ENCODE data around the gene CASP14. TPM values are rescaled to one million over a fixed set of nuclear protein-coding genes. Genes with fewer than 3 reads are reported as not detected.

CASP14 gene, protein sequence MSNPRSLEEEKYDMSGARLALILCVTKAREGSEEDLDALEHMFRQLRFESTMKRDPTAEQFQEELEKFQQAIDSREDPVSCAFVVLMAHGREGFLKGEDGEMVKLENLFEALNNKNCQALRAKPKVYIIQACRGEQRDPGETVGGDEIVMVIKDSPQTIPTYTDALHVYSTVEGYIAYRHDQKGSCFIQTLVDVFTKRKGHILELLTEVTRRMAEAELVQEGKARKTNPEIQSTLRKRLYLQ
- not detected in 2 replicates for total RNA-seq

GRCh38 chr19:15048885-15049541 lies at the start of gene CASP14:
TSS of gene CASP14 (plus strand) at chr19:15049480. CDS start at chr19:15052252, 2,772 bp downstream.

GRCh38 chr19:15081911-15082310 lies 32.6 kb downstream of the CASP14 start, which contains the start of gene OR1I1:
TSS of gene OR1I1 (plus strand) at chr19:15082211. CDS start at chr19:15087066, 4,855 bp downstream.

DNA sequence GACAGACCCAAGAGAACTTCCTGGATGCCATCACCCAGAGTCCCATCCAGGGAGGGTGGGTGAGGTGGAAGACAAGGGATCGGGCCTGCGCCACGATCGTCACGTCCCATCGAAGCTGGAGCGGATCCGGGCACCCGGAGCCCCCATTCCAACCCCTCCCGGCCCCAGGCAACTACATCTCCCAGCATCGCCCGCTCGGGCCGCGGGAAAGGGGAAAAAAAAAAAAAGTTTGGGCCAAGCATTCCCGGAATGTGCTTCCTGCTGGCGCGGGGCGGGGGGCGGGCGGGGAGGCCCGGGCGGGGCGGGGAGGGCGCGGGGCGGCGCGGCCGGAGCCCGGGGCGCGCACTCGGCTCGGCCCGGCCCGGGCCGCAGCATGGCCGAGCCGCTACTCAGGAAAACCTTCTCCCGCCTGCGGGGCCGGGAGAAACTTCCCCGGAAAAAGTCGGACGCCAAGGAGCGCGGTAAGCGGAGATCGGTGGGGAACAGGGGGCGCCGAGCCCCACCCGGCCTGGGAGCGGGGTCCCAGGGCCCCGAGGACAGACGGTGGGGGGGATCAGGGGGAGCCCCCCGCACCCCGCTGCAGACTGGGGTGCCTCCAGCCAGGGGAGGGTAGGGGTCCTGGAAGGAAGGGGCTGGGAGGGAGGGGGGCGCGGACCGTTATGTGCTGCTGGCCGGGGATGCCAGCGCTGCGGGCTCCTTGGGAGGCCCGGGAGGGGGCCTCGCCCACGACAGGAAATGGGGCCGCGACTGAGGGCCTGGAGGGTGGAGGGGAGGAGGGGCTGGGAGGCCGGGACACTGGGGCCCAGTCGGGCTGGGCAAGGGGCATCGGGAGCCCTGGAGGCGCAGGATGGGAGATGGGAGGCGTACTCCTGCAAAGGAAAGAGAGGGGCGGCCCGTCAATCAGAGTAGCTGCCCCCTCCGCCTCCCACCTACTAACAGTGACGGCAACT lies 58.1 kb downstream of the CASP14 start, which contains the start of gene SYDE1:
SYDE1 (plus strand) TSS at position 341 of the 950 bp plus-strand sequence; CDS start at position 374, 33 bp downstream.

Other genes starting within 250 kb of the CASP14 start
- not detected in 2 replicates for gene OR7A5, start 214.3 kb upstream of the CASP14 start, total RNA-seq
- gene OR7C1, start 214.3 kb upstream of the CASP14 start, total RNA-seq: not detected in 2 replicates
- gene OR7A10, start 200.6 kb upstream of the CASP14 start, total RNA-seq: not detected in 2 replicates
- gene OR7A17, start 163.3 kb upstream of the CASP14 start, total RNA-seq: not detected in 2 replicates
- not detected in 2 replicates for gene OR7C2, start 108.0 kb upstream of the CASP14 start, total RNA-seq
- not detected in 2 replicates for gene SLC1A6, start 69.6 kb upstream of the CASP14 start, total RNA-seq
- gene OR1I1, start 32.7 kb downstream of the CASP14 start, total RNA-seq: not detected in 2 replicates
- gene SYDE1, start 57.9 kb downstream of the CASP14 start, total RNA-seq: 55.0 and 59.0 TPM in 2 replicates
- gene NOTCH3, start 151.5 kb downstream of the CASP14 start, total RNA-seq: 10.9 and 14.7 TPM in 2 replicates
- gene EPHX3, start 183.0 kb downstream of the CASP14 start, total RNA-seq: 0.38 TPM in 1 of 2 replicates, not detected in the other